COLO668 (cell line): ENCODE data around the gene SH3RF3.

ENCODE experiments used
- DNase-seq: peaks from one replicate; lab custom pipeline; 2025; ENCODE audit not compliant: unreplicated experiment; lab: John Stamatoyannopoulos, UW

The SH3RF3 gene

DNA sequence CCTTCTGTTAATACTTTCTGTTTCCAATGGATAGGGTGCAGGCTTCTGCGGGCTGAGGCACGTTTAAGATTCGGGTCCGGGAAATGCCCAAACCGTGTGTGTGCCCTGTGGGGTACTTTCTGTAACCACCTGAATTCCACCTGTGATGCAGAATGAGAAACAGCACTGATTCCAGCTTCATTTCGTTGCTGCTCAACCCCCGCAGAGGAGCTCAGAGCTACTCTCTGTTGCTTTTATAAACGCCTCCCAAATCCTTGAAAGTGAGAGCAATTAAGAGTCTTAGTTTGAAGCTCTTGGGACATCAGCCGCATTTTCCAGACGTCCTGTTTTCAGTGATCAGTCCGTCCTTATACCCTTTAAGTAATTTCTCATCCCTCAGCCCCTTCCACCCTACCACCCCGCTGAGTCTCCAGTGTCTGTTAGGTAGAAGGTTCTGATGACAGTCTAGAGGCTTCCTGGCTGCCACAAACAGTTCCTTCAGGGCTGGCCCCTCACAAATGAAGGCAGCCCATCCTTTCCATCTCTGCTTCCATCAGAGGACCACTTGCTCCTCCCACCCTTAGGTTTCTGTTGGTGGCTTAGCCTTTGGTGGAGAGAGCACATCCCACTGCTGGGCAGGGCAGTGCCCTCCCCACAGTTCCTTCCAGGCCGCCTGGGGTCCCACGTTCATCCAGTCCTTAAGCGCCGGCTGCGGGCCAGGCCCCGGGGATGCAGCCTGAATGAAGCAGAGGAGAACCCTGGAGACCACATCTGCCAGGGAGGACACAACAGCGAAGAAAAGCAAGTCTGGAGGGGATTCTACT lies 254.7 kb downstream of the SH3RF3 start:
- no peak for DNase-seq

DNA sequence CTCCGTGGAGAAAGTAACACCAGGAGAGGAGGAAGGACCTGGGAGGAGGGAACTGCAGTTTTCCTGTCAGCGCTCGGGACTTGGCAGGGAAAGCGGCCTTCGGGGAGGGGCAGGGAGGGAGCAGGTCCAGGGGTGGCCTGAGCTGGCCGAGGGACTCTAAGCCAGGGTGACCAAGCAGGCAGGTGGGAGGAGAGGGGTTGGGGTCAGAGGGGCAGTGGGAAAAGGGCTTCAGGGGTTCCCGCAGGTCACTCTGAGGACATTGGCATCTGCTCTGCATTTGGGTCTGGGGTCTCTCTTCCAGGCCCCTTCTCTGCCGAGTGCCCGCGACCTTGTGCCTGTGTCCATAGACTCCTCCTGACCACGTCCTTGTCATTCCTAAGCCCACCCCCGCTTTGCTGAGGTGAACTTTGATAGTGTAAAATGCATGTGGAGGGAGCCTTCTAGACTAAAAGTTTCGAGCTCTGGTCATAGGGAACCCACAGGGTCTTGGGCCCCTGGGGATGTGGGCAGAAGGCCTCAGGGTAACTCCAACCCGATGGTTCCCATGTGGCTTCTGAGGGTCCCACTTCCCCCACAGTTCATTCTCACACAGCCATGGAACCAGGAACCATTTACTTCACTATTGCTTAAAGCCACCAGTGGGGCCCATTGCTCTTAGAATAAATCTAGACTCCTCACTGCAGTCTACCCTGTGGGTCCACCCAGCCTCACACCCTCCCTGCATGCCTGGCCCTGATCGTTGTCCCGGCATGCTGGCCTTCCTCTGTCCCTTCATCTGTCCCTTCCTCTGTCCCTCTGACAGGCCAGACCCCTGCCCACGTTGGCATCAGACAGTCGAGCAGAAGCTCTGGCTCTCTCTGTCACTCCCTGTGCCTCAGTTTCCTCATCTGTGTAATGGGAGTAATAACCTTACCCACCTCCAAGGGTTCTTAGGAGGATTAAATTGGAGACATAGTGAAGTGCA lies 255.6 kb downstream of the SH3RF3 start:
- DNase-seq: no peak

DNA sequence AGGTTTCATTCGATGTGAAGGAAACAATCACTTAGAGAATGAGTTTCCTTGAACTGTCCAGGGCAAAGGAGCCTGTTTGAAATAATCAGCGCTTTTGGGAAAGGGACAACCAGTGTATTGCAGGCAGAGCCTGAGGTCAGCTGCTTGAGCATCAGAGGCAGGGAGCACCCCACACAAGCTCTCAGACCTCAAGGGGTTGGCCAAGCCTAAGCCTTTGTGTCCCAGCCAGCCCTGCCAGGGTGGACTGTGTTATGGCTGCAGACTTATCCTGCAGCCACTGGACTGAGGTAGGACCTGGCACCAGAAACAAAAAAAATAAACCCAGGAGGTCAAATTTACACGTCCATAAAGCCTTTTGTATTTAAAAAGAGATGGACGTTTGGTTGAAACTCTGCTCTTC lies 256.5 kb downstream of the SH3RF3 start:
- DNase-seq: no peak

DNA sequence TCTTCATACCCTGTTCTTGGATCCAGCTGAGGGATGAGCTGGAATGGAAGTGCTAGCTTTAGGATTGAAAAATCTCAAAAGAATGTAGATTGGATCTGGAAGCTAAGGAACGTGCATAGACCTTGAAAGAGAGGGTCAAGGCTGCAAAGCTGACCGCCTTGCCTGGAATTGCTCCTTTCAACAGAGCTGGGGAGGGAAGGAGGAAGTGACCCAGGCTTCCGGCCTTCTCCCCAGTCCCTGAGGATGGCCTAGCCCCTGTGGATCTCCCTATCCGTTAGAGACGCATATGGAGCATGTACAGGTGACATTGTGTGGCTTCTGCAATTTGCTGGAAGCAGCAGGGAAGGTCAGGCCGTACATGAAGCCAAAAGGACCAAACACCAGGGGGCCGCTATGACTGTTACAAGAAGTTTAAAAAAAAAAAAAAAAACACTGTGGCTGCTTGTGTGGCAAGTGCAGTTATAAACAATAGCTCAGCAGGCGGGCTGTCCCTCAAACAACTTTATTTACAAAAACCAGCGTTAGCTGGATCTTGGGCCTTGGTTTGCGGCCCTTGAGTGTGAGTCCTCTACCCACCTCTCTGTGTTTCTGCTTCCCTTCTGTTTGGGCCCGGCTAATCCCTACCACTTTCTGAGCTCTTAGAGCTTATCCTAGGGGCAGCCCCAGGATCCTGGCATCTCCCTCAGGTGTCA lies 257.1 kb downstream of the SH3RF3 start:
- DNase-seq: no peak

DNA sequence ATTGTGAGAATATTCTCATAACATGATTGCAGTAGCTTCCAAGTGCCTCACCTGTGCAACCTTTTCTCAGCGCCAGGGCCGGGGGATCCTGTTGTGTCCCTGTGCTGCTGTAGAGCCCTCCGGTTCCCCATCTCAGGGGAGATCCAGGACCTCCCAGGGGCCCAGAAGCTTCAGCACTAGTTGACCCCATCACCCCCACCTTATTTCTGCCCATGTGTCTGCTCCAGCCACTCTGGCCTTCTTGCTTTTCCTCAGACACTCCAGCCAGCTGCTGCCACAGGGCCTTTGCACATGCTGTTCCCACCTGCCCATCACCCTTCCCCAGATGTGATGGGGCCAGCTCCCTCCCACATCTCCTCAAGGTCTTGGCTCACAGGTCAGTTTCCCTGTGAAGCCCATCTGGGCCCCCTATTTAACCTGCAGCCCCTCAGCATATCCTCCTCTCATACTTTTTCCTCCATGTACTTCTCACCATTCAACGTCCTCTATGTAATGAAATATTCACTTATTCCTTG lies 258.3 kb downstream of the SH3RF3 start:
- no peak for DNase-seq

DNA sequence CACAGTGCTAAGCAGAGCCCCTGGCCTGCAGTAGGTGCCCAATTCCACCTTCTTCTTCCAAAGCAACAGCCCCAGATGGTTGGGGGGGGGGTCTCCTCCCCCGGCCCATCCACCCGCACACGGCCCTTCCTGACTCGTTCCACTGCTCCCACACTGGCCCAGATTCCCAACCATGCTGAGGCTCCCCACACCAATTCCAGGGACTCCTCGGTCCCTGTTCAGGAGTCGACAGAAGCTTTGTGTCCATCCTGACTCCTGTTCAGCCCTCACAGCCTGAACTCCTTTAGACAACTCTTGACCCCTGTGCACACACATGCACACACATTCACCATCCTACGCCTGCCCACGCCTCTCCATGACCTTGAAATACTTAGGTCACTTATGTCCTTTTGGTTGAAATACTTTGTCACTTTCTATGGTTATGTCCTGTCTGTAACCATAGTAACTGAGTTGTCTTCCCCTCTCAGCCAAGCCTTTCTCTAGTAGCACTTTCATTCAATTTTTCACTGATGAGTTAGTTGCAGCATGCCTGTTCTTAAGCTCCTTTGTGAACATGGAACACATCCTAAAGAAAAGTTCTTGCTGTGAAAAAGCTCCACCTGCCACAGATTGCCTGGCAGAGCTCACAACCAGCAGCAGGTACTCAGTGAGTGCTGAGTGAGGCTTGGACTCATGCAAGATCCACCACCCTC lies 258.9 kb downstream of the SH3RF3 start:
- DNase-seq: no peak

DNA sequence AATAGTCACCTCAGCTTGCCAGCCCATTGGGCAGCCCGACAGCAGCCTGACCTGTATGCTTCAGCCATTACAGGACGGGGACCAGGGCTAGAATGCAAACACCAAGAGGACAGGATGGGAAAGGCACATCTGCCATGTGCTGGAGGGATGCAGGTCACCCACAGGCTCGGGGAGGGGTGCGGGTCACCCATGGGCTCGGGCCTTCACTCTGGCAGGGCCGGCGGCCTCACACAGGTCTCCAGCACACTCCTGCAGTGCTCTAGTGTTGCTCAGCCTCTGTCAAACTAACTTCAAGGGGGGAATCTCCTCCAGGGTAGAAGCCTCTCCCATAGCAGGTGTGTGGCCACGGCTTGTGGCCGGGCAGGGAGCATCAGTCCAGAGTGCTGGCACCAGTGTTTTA lies 262.2 kb downstream of the SH3RF3 start:
- no peak for DNase-seq

DNA sequence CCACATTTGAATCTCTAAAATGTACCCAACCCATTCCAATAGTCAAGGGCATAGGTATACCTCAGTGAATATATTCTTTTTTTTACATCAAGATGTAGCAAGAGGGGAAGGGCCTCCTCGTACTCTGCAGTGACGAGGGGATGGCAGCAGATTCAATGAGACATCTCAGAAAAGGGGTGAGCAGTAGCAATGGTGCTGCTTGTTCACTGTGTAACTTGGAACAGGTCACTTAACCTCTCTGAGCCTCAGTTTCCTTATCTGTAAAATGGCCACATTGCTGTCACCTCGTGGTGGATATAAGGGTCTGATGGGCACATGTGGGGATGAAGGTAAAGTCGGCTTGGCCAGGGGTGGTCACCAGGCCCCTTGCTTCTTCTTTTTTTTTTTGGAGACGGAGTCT lies 263.1 kb downstream of the SH3RF3 start:
- no peak for DNase-seq

DNA sequence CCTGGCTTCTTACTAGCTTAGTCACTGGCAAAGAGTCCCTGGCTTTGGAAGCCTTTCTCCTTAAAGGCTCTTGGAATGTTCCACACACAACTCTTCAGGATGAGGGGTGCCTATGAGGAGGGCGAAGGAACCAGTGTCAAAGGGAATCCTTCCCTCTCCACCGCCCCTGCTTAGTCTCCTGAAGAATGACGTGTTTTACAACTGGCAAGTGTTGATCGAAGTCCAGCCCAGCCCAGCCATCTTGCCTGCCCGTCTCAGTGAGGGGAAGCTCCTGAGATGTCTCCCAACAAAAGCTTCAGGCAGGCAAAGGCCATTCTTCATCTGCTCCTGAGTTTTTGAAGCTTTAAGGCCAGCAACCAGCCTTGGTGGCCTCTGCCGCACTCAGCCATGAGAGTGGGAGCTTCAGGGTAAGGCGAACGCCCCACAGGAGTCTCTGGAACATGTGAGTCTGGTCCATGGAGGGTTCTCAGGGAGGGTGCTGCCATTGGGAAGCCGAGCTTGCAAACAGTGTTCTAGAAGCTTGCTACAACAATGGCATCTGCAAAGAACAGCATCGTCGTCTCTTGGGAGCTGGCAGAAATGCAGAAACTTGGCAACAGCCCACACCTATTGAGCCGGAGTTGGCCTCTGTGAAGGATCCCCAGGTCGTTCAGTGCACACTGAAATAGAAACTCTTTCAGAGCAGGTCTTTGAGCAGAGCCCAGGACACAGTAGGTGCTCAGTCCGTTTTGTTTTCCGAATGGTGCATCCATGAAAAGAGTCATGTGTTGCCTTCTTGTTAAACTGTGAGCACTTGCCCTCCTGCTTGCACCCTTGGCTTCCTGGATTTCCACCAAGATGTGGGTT lies 264.0 kb downstream of the SH3RF3 start:
- DNase-seq: no peak

DNA sequence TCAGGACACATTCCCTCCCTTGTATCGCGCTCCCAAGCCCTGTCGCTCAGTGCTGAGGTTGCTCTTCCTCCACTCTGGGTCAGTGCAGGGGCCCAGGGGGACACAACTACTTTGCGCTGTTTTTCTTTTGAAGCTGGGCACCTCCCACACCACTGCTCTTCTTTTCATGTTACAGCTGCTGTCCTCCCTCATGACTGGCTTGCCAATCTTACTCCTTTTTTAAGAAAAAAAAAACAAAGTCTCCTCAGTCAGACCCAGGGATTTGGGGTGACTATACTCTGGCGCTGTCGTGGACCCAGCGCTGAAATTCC lies 264.6 kb downstream of the SH3RF3 start:
- no peak for DNase-seq

DNA sequence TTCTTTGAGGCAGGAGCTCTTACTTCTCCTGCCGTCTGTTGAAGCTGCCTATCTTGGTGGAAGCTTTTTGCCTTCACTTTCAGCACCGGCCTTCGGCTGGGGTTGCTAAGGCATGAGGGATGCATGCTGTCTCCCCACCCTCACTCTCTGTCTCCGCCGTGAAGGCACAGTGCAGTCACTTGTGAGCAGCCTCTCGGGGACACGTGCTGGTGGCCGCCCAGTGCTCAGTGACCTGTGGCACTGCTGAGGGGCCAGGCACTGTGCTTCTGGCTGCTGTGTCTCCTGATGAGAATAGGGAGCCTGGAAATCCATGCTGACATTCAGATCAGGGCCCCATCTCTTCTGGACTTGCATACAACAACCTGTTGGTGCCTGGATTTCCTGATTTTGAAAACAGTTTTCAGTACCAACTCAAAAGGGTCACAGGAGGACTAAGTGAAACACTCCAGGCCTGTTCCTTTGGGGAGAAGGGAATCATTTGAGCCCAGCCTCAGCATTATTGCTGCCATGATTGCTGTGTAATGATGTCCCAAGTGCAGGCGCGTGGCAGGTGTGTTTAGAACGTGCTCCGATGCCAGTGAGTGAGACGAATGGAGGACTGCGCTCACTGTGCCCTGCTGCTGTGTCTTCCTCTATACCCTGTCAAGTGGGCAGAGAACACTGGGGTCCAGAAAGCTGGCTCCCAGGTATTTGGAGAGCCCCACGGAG lies 266.6 kb downstream of the SH3RF3 start:
- no peak for DNase-seq

DNA sequence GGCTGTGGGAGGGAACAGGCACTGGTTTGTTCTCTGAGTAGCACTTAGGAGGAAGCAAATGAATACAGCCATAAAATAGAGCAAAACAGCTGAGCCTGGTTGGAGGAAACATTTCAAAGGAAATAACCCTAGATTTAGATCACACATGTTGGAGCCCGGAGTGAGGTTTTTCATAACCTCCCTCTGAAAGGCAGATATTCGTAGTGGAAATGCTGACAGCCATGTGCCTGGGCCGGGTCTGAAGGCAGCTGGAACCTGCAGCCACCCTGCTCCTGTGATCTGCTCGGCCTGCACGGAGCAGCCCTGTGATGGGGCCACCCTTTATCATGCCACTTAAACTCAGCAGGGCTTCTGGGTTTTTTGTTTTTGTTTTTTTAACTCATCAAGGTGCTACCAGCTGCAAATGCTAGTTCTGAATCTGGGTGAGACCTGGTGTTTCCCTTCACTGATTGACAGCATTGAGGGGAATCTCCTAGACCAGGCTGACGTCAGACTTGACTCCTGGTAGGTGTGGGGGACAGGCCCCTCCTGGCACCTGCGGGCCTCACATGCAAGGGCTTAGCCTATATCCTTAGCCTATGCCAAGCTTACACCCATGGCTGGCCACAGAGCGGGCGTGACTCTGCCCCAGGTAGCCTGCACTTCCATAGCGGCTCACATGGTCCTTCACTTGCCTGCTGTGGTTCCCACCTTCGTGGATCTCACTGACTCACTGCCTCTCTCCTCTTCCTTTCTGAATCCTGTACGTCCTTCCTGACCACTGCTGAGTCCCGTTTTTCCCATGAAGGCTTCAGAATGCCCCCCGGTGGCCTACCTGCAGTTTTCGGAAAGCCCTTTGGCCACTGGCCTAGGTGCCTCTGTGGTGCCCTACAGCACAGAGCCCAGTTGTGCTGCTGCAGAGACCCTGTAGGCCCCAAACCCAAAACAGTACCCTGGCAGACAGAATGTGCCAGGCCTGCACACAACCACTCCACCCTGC lies 267.5 kb downstream of the SH3RF3 start:
- DNase-seq: peak; percentile 42

DNA sequence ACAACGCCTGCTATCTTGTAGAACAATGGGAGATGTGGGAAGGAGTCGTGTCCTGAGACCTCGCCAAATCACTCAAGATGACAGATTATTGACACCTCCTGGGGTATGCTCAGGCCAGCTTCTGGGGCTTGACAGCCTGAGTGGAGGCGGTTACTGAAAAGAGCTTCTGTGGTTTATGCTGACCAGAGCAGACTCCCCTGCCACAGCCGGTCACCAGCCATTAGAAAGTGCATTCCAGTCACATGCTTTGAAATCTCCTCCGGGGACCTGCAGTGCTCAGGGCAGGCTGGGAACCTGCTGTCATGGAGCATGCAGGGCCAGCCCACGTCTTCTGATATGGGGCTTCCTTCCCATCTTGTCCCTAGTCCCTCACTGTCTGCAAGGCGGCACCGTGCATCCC lies 268.9 kb downstream of the SH3RF3 start:
- no peak for DNase-seq

DNA sequence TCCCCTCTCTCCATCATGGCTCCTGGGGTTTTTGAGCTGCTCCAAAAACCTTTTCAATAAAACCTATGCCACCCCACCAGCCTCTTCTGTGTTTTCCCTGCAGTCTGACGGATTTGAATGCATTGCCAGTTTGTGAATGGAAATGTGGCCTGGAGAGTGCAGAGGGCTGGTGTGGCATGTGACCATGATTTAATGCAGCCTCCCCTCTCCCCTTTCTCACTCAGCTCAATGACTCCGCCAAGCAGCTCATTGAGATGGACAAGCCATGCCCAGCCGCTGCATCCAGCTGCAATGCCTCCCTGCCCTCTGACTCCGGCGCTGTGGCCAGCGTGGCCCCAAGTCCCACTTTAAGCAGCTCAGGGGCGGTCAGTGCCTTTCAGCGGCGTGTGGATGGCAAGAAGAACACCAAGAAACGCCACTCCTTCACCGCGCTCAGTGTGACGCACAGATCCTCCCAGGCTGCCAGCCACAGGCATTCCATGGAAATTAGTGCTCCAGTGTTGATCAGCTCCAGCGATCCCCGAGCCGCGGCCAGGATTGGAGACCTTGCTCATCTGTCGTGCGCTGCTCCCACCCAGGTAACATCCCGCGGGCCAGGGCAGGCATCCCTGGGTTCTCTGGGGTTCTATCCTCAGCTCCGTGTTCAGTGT lies 269.5 kb downstream of the SH3RF3 start:
- DNase-seq: no peak

DNA sequence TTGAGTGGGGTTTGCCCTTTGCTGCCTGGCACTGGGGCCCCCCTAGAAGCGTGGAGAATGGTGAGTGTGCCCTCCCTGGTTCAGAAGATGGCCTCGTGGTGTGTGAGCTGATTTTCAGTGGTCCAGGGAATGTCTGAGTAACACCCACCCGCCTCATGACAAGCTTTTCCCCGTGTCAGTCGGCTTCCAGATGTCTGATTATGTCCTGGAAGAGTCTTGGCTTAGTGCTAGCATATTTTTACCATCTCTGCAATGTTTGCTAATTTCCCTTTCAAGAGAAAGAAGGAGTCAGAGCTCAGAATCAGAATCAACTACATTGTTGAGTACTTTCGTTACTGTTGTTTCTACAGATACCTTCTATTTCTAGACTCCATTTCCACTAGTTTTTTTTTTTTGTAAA lies 270.1 kb downstream of the SH3RF3 start:
- no peak for DNase-seq

DNA sequence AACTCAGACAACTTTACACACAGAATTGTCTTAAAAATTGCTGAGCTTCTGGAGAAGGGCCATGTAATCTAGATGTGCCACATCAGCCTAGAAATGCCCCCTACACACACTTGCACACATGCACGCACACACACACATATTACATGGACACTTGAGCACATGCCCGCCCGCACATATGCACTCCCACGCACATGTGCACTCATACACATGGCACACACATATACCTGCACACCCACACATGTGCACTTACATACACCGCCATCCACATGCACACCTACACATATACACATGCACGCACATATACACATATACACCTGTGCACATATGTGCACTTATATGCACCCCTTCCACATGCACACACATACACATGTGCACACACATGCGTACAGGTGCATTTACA lies 271.1 kb downstream of the SH3RF3 start:
- DNase-seq: no peak

DNA sequence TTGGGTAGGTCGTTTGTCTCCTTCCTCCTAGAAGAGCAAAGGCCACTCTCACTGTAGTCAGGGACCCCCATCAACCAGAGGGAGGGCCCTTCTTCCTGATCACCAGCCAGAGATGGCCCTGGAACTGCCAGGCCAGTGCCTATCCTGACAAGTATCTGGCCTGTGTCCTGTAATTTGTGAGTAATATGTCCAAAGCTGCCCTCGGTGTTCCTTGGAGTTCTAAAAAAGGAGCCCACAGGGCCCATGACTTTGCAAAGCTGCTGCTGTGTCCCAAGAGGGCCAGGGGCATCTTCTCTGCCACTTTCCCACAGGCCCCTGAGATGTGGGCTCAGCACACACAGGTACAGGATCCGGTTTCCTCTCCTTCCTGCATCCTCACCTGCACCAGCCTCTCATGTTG lies 272.4 kb downstream of the SH3RF3 start:
- DNase-seq: peak; percentile 65

DNA sequence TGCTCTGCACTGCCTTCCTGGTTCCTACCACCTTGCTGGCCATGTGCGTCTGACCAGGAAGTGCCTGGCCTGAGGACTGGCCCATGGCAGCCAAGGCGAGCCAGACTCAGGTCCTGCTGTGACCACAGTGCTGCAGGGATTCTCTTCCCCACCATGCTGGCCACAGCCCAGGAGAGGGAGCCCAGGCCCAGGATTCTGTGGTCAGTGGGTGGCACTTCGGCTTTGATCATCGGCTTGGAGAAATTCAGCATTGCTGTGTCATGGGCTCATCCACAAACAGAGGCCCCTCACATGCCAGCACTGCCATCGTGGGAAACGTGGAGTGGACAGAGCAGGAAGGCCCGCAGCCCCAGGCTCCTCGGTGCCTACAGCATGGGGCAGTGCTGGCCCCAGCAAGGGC lies 273.2 kb downstream of the SH3RF3 start:
- no peak for DNase-seq
